ENCODE data around the gene CMTM7.

GRCh38 chr3:32469151-32469874 lies 77.7 kb downstream of the CMTM7 start:
- TF ChIP-seq POLR2A (IDR thresholded peaks at IDR 0.05) = no peak
- TF ChIP-seq, protein P1, sequence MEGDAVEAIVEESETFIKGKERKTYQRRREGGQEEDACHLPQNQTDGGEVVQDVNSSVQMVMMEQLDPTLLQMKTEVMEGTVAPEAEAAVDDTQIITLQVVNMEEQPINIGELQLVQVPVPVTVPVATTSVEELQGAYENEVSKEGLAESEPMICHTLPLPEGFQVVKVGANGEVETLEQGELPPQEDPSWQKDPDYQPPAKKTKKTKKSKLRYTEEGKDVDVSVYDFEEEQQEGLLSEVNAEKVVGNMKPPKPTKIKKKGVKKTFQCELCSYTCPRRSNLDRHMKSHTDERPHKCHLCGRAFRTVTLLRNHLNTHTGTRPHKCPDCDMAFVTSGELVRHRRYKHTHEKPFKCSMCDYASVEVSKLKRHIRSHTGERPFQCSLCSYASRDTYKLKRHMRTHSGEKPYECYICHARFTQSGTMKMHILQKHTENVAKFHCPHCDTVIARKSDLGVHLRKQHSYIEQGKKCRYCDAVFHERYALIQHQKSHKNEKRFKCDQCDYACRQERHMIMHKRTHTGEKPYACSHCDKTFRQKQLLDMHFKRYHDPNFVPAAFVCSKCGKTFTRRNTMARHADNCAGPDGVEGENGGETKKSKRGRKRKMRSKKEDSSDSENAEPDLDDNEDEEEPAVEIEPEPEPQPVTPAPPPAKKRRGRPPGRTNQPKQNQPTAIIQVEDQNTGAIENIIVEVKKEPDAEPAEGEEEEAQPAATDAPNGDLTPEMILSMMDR (IDR thresholded peaks at IDR 0.05) = no peak

Data from adrenal gland (tissue), 5 donors.